WTC11 (cell line): ENCODE results near the gene VKORC1. TPM values are rescaled to one million over a fixed set of nuclear protein-coding genes. Genes with fewer than 3 reads are reported as not detected.

ENCODE experiments used
- ATAC-seq: fragments of 200-7000 bp; cut with Tn5 transposase; 2 replicates; pipeline ENCODE4 v1.10.0; 2021; ENCODE audit warnings: mild to moderate bottlenecking, moderate library complexity
- CTCF ChIA-PET: fragments of 300-600 bp; sonication (Branson Sonifier 250); formaldehyde crosslinking; loops from one replicate; lab custom pipeline; 2021; ENCODE audit warnings: antibody characterized with exemption; lab: Charles Lee
- POLR2A ChIA-PET: fragments of 350-600 bp; sonication (Branson Sonifier 250); formaldehyde crosslinking; loops from one replicate; lab custom pipeline; 2021; ENCODE audit warnings: antibody characterized with exemption; lab: Charles Lee
- DNase-seq: peaks from one replicate; pipeline ENCODE4 v3.0.0; 2021; ENCODE audit warnings: low spot score
- H3K27ac Mint-ChIP-seq: 2 replicates; pipeline ENCODE4 v1.8.0; 2021; ENCODE audit warnings: mixed read lengths
- H3K27me3 Mint-ChIP-seq: 2 replicates; pipeline ENCODE4 v1.8.0; 2021; ENCODE audit warnings: low read depth, mild to moderate bottlenecking, moderate library complexity, mixed read lengths
- H3K36me3 Mint-ChIP-seq: 2 replicates; pipeline ENCODE4 v1.8.0; 2021; ENCODE audit warnings: mixed read lengths
- H3K4me1 Mint-ChIP-seq: 2 replicates; pipeline ENCODE4 v1.8.0; 2022; ENCODE audit warnings: mixed read lengths
- H3K4me3 Mint-ChIP-seq: 2 replicates; pipeline ENCODE4 v1.8.0; 2021; ENCODE audit warnings: mild to moderate bottlenecking, moderate library complexity, mixed read lengths
- H3K9me3 Mint-ChIP-seq: 2 replicates; pipeline ENCODE4 v1.8.0; 2021; ENCODE audit warnings: mixed read lengths
- AR ChIP-seq: fragments of 250-450 bp; sonication (Bioruptor Pico); IDR thresholded peaks from 2 replicates; pipeline ENCODE4 v1.9.0; 2021; ENCODE audit warnings: mild to moderate bottlenecking
- ARID4B ChIP-seq: sonication (generic); formaldehyde crosslinking; IDR thresholded peaks from 2 replicates; pipeline ENCODE4 v1.8.0; 2023; ENCODE audit warnings: missing genetic modification reagents, mild to moderate bottlenecking, borderline replicate concordance
- CBFB ChIP-seq: sonication (generic); formaldehyde crosslinking; IDR thresholded peaks from 2 replicates; pipeline ENCODE4 v1.8.1; 2022; ENCODE audit warnings: mild to moderate bottlenecking, low read depth, missing genetic modification reagents
- CREB1 ChIP-seq: sonication (generic); formaldehyde crosslinking; IDR thresholded peaks from 2 replicates; pipeline ENCODE4 v1.8.0; 2023; ENCODE audit warnings: mild to moderate bottlenecking, missing genetic modification reagents
- JAZF1 ChIP-seq: fragments of 250-450 bp; sonication (Bioruptor Pico); IDR thresholded peaks from 2 replicates; pipeline ENCODE4 v1.9.0; 2021; ENCODE audit warnings: moderate library complexity, mild to moderate bottlenecking, inconsistent platforms
- NFE2L1 ChIP-seq: sonication (generic); formaldehyde crosslinking; IDR thresholded peaks from 2 replicates; pipeline ENCODE4 v1.8.1; 2023; ENCODE audit warnings: missing genetic modification reagents
- RELA ChIP-seq: sonication (generic); formaldehyde crosslinking; IDR thresholded peaks from 2 replicates; pipeline ENCODE4 v1.8.1; 2022; ENCODE audit warnings: missing genetic modification reagents, mild to moderate bottlenecking, borderline replicate concordance
- SP1 ChIP-seq: sonication (generic); formaldehyde crosslinking; conservative IDR thresholded peaks from 2 replicates; pipeline ENCODE4 v1.8.1; 2022; ENCODE audit warnings: missing genetic modification reagents
- TP53 ChIP-seq: sonication (generic); formaldehyde crosslinking; IDR thresholded peaks from 2 replicates; pipeline ENCODE4 v1.8.1; 2023; ENCODE audit warnings: mild to moderate bottlenecking, missing genetic modification reagents
- USF2 ChIP-seq: sonication (generic); formaldehyde crosslinking; IDR thresholded peaks from 2 replicates; pipeline ENCODE4 v1.8.1; 2023; ENCODE audit warnings: mild to moderate bottlenecking, missing genetic modification reagents, moderate library complexity
- ZBTB21 ChIP-seq: sonication (generic); formaldehyde crosslinking; IDR thresholded peaks from 2 replicates; pipeline ENCODE4 v1.8.1; 2023; ENCODE audit warnings: mild to moderate bottlenecking, missing genetic modification reagents, borderline replicate concordance
- ZNF121 ChIP-seq: sonication (generic); formaldehyde crosslinking; IDR thresholded peaks from 2 replicates; pipeline ENCODE4 v1.8.0; 2023; ENCODE audit warnings: missing genetic modification reagents
- ZNF423 ChIP-seq: fragments of 250-450 bp; sonication (Bioruptor Pico); IDR thresholded peaks from 2 replicates; pipeline ENCODE4 v2.1.2; 2022; ENCODE audit warnings: mild to moderate bottlenecking, moderate library complexity
- ZNF671 ChIP-seq: fragments of 250-450 bp; sonication (Bioruptor Pico); IDR thresholded peaks from 2 replicates; pipeline ENCODE4 v1.8.0; 2021; ENCODE audit warnings: mild to moderate bottlenecking
- total RNA-seq: library from RNA; stranded (reverse); gene quantifications from 3 replicates; pipeline ENCODE4 v1.2.3, GENCODE V29; 2021
- TF ChIP-seq, protein P1 (sequence below): sonication (generic); formaldehyde crosslinking; IDR thresholded peaks from 2 replicates; pipeline ENCODE4 v1.8.1; 2022; ENCODE audit warnings: low read depth, mild to moderate bottlenecking, moderate library complexity, missing genetic modification reagents, borderline replicate concordance
- TF ChIP-seq, protein P2 (sequence below): fragments of 250-450 bp; sonication (Bioruptor Pico); IDR thresholded peaks from 2 replicates; pipeline ENCODE4 v2.1.2; 2022; ENCODE audit warnings: mild to moderate bottlenecking, moderate library complexity
- TF ChIP-seq, protein P3 (sequence below): sonication (generic); formaldehyde crosslinking; IDR thresholded peaks from 2 replicates; pipeline ENCODE4 v1.8.1; 2022; ENCODE audit warnings: mild to moderate bottlenecking, missing genetic modification reagents, moderate library complexity, borderline replicate concordance
- TF ChIP-seq, protein P4 (sequence below): sonication (generic); formaldehyde crosslinking; IDR thresholded peaks from 2 replicates; pipeline ENCODE4 v1.8.1; 2022; ENCODE audit warnings: low read depth, missing genetic modification reagents, borderline replicate concordance
- TF ChIP-seq, protein P5 (sequence below): fragments of 200-600 bp; IDR thresholded peaks from 2 replicates; pipeline ENCODE4 v1.8.0; 2022; ENCODE audit warnings: antibody characterized with exemption

The VKORC1 gene
- total RNA-seq, 1 experiment from 2014 or later: 85.7 TPM

- TF ChIP-seq, protein P1, sequence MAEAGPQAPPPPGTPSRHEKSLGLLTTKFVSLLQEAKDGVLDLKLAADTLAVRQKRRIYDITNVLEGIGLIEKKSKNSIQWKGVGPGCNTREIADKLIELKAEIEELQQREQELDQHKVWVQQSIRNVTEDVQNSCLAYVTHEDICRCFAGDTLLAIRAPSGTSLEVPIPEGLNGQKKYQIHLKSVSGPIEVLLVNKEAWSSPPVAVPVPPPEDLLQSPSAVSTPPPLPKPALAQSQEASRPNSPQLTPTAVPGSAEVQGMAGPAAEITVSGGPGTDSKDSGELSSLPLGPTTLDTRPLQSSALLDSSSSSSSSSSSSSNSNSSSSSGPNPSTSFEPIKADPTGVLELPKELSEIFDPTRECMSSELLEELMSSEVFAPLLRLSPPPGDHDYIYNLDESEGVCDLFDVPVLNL: no peak
- TF ChIP-seq, protein P2, sequence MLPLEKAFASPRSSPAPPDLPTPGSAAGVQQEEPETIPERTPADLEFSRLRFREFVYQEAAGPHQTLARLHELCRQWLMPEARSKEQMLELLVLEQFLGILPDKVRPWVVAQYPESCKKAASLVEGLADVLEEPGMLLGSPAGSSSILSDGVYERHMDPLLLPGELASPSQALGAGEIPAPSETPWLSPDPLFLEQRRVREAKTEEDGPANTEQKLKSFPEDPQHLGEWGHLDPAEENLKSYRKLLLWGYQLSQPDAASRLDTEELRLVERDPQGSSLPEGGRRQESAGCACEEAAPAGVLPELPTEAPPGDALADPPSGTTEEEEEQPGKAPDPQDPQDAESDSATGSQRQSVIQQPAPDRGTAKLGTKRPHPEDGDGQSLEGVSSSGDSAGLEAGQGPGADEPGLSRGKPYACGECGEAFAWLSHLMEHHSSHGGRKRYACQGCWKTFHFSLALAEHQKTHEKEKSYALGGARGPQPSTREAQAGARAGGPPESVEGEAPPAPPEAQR: no peak
- TF ChIP-seq, protein P3, sequence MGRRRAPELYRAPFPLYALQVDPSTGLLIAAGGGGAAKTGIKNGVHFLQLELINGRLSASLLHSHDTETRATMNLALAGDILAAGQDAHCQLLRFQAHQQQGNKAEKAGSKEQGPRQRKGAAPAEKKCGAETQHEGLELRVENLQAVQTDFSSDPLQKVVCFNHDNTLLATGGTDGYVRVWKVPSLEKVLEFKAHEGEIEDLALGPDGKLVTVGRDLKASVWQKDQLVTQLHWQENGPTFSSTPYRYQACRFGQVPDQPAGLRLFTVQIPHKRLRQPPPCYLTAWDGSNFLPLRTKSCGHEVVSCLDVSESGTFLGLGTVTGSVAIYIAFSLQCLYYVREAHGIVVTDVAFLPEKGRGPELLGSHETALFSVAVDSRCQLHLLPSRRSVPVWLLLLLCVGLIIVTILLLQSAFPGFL (CRISPR knock-in tag): no peak
- no peak for TF ChIP-seq NFE2L1
- TF ChIP-seq ZNF671 (CRISPR knock-in tag): no peak
- TF ChIP-seq, protein P4, sequence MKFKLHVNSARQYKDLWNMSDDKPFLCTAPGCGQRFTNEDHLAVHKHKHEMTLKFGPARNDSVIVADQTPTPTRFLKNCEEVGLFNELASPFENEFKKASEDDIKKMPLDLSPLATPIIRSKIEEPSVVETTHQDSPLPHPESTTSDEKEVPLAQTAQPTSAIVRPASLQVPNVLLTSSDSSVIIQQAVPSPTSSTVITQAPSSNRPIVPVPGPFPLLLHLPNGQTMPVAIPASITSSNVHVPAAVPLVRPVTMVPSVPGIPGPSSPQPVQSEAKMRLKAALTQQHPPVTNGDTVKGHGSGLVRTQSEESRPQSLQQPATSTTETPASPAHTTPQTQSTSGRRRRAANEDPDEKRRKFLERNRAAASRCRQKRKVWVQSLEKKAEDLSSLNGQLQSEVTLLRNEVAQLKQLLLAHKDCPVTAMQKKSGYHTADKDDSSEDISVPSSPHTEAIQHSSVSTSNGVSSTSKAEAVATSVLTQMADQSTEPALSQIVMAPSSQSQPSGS (CRISPR knock-in tag): no peak
- no peak for TF ChIP-seq USF2
- TF ChIP-seq RELA (CRISPR knock-in tag): no peak
- TF ChIP-seq, all 79 proteins: peak for 0
Observed at GRCh38 chr16:31087971-31088370, 6.6 kb downstream of the VKORC1 start (continued).

GRCh38 chr16:31087481-31087880, 7.1 kb downstream of the VKORC1 start:
- ChIA-PET CTCF (no interaction called here), POLR2A (no interaction called here)
- DNase-seq: no peak

More at GRCh38 chr16:31087481-31087880, 7.1 kb downstream of the VKORC1 start:
- no peaks in the 10 kb centered on the region for H3K4me1 Mint-ChIP-seq
- TF ChIP-seq JAZF1 (CRISPR knock-in tag) (no peak), ZNF671 (CRISPR knock-in tag) (no peak), CBFB (CRISPR knock-in tag) (no peak), SP1 (CRISPR knock-in tag) (no peak), AR (CRISPR knock-in tag) (no peak), ZNF423 (CRISPR knock-in tag) (no peak), TP53 (CRISPR knock-in tag) (no peak), ARID4B (CRISPR knock-in tag) (no peak), ZBTB21 (CRISPR knock-in tag) (no peak), CREB1 (CRISPR knock-in tag) (no peak), ZNF121 (CRISPR knock-in tag) (no peak)
- TF ChIP-seq, protein P5, sequence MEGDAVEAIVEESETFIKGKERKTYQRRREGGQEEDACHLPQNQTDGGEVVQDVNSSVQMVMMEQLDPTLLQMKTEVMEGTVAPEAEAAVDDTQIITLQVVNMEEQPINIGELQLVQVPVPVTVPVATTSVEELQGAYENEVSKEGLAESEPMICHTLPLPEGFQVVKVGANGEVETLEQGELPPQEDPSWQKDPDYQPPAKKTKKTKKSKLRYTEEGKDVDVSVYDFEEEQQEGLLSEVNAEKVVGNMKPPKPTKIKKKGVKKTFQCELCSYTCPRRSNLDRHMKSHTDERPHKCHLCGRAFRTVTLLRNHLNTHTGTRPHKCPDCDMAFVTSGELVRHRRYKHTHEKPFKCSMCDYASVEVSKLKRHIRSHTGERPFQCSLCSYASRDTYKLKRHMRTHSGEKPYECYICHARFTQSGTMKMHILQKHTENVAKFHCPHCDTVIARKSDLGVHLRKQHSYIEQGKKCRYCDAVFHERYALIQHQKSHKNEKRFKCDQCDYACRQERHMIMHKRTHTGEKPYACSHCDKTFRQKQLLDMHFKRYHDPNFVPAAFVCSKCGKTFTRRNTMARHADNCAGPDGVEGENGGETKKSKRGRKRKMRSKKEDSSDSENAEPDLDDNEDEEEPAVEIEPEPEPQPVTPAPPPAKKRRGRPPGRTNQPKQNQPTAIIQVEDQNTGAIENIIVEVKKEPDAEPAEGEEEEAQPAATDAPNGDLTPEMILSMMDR: no peak
- TF ChIP-seq, protein P1: no peak
- peaks cover 12% of the 10 kb centered on the region for H3K36me3 Mint-ChIP-seq
- no peaks in the 10 kb centered on the region for H3K9me3 Mint-ChIP-seq
- H3K27me3 Mint-ChIP-seq: no peaks in the 10 kb centered on the region
- no peak overlapping the region for H3K27ac Mint-ChIP-seq
- ATAC-seq: no peak
- H3K4me3 Mint-ChIP-seq: no peak overlapping the region
